ENCODE data around the gene LRPAP1. TPM values are rescaled to one million over a fixed set of nuclear protein-coding genes. Genes with fewer than 3 reads are reported as not detected.
"Not testable (repeated sequence)": the region's sequence is repeated elsewhere in the genome, so short reads cannot be mapped to it uniquely, and the experiment has no call there.

LRPAP1 gene
- polyA plus RNA-seq, 1 donor: 219 TPM

- no CpG with 5 or more reads among the region's 24 CpGs for WGBS (ENCODE audit: insufficient coverage, low lambda C conversion rate)
- H3K27ac ChIP-seq (ENCODE audit: low read length): no peak overlapping the region
- no peak overlapping the region for H3K4me3 ChIP-seq (ENCODE audit: low read length)
- H3K4me1 ChIP-seq (ENCODE audit: control insufficient read depth, insufficient read depth, low read length): no peaks in the 10 kb centered on the region
- H3K27me3 ChIP-seq (ENCODE audit: control insufficient read depth, insufficient read depth, low read length): no peaks in the 10 kb centered on the region
- no peaks in the 10 kb centered on the region for H3K36me3 ChIP-seq (ENCODE audit: control insufficient read depth, insufficient read depth, low read length)
- H3K9me3 ChIP-seq (ENCODE audit: control insufficient read depth, low read depth, low read length): no peaks in the 10 kb centered on the region
- no peak for DNase-seq
Measured at GRCh38 chr4:3563403-3563802, 31.2 kb upstream of the LRPAP1 start.

DNA sequence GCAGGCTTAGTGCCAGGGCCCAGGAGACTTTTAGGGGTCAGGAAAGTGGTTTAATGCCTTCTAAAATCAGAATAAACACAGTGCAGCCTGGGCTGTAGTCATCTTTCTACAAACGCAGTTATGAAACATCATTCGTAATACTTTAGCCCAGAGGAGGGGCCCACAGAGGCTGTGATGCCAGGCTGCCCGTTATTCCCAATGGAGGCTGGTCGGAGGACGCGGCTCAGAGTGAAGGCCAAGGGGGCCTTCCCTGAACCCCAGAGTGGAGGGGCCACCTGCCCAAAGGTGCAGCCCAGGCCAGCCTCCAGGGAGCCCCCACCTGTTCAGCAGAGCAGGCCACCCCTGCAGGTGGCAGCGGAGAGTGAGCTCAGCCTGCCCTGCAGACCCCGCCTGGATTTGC, 29.9 kb upstream of the LRPAP1 start:
- not testable (repeated sequence) for H3K4me1 ChIP-seq (ENCODE audit: control insufficient read depth, insufficient read depth, low read length); H3K9me3 ChIP-seq (ENCODE audit: control insufficient read depth, low read depth, low read length); H3K36me3 ChIP-seq (ENCODE audit: control insufficient read depth, insufficient read depth, low read length); H3K4me3 ChIP-seq (ENCODE audit: low read length); H3K27me3 ChIP-seq (ENCODE audit: control insufficient read depth, insufficient read depth, low read length); H3K27ac ChIP-seq (ENCODE audit: low read length); DNase-seq
- WGBS (ENCODE audit: insufficient coverage, low lambda C conversion rate): no CpG with 5 or more reads among the region's 8 CpGs

DNA sequence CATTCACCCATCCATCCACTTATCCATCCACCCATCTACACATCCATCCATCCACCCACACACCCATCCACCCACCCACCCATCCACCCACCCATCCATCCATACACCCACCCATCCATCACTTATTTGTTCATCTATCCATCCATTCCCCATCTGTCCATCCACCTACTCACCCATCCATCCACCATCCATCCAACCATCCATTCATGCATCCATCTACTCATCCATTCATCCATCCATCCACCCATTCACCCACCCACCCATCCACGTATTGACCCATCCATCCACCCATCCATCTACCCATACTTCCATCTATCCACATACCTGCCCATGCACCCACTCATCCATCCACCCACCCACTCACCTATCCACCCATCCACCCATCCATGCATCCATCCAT, 28.2 kb upstream of the LRPAP1 start:
- WGBS (ENCODE audit: insufficient coverage, low lambda C conversion rate): no CpG with 5 or more reads among the region's 1 CpG
- H3K27me3 ChIP-seq (ENCODE audit: control insufficient read depth, insufficient read depth, low read length); H3K9me3 ChIP-seq (ENCODE audit: control insufficient read depth, low read depth, low read length); DNase-seq; H3K27ac ChIP-seq (ENCODE audit: low read length); H3K36me3 ChIP-seq (ENCODE audit: control insufficient read depth, insufficient read depth, low read length); H3K4me3 ChIP-seq (ENCODE audit: low read length); H3K4me1 ChIP-seq (ENCODE audit: control insufficient read depth, insufficient read depth, low read length): not testable (repeated sequence)

DNA sequence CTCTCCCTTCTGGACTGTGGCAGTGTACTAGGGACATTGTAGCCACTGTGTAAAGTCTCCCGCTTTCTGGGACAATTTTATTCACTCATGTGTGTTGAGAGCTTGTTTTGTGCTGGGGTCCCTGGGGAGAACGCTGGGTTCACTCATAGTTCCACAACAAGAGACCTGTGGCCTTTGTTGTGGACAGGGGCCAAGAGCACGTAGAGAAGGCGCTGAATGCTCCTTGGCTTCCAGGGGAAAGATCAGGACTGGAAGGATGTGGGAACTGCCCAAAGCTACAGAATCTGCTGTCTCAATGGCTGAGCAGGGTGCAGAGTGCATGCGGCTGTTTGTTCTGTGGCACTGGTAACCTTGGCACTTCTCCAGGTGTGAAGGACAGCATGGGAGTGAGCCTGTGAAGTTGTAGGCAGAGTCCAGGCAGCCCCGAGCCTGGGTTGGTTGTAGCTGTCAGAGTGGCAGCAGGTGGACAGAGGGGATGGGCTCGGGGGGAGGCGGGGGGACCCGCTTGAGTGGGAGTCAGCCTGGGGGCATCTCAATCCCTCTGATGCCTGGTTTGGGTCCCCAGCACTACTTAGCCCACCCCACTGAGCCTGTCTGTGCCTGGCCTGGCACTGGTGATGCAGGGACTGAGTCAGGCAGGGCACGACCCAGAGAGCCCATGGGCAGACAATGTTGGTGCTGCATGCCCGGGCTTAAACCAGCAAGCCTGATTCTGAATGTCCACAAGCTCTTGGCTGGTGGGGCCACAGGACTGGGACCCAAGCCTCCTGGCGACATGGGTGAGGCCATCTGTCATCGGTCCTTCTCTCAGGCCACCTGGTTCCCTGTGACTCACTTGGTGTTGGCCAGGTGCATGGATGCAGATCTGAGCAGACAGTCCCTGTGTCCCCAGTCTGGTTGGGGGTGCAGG, 27.4 kb upstream of the LRPAP1 start:
- H3K4me1 ChIP-seq (ENCODE audit: control insufficient read depth, insufficient read depth, low read length); H3K36me3 ChIP-seq (ENCODE audit: control insufficient read depth, insufficient read depth, low read length); H3K27ac ChIP-seq (ENCODE audit: low read length); H3K27me3 ChIP-seq (ENCODE audit: control insufficient read depth, insufficient read depth, low read length); H3K9me3 ChIP-seq (ENCODE audit: control insufficient read depth, low read depth, low read length); DNase-seq; H3K4me3 ChIP-seq (ENCODE audit: low read length): not testable (repeated sequence)
- no CpG with 5 or more reads among the region's 13 CpGs for WGBS (ENCODE audit: insufficient coverage, low lambda C conversion rate)

GRCh38 chr4:3558514-3558836, 26.3 kb upstream of the LRPAP1 start:
- not testable (repeated sequence) for H3K4me3 ChIP-seq (ENCODE audit: low read length); H3K27me3 ChIP-seq (ENCODE audit: control insufficient read depth, insufficient read depth, low read length); DNase-seq; H3K9me3 ChIP-seq (ENCODE audit: control insufficient read depth, low read depth, low read length); H3K4me1 ChIP-seq (ENCODE audit: control insufficient read depth, insufficient read depth, low read length); H3K27ac ChIP-seq (ENCODE audit: low read length); H3K36me3 ChIP-seq (ENCODE audit: control insufficient read depth, insufficient read depth, low read length)
- WGBS (ENCODE audit: insufficient coverage, low lambda C conversion rate): no CpG with 5 or more reads among the region's 7 CpGs

DNA sequence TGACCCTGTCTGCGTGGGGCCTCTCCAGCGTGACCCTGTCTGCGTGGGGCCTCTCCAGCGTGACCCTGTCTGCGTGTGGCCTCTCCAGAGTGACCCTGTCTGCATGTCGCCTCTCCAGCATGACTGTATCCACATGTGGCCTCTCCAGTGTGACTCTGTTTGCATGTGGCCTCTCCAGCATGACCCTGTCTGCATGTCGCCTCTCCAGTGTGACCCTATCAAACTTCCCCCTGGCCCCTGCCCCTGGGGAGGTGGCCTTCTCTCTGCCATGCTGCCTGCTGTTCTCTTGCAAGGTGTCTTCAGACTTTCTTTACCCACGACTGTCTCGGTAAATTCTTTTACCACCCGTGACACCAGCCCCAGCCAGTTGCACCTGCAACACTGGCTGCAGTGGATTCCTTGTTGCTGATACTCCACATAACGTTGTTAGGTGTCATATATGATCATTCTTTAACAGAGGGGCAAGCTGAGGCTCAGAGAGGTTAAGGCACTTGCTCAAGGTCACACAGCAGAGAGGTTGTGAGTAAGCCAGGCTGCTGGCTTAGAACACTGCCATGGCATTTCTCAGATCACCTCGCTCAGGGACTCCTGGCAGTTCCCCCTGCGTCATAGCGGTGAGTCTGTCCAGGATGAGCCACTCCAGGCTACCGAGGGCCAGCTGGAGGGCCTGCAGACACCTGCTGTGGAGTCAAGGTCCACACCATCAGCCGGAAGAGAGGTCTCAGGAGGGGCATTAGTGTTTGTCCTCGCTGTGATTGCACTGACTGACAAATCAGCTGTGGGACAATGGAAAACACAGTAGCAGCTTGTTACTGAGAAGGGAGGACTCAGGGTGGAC, 25.7 kb upstream of the LRPAP1 start:
- H3K4me1 ChIP-seq (ENCODE audit: control insufficient read depth, insufficient read depth, low read length); H3K27ac ChIP-seq (ENCODE audit: low read length); H3K36me3 ChIP-seq (ENCODE audit: control insufficient read depth, insufficient read depth, low read length); H3K4me3 ChIP-seq (ENCODE audit: low read length); H3K9me3 ChIP-seq (ENCODE audit: control insufficient read depth, low read depth, low read length); DNase-seq; H3K27me3 ChIP-seq (ENCODE audit: control insufficient read depth, insufficient read depth, low read length): not testable (repeated sequence)
- no CpG with 5 or more reads among the region's 17 CpGs for WGBS (ENCODE audit: insufficient coverage, low lambda C conversion rate)

- WGBS (ENCODE audit: insufficient coverage, low lambda C conversion rate): no CpG with 5 or more reads among the region's 9 CpGs
- not testable (repeated sequence) for H3K4me1 ChIP-seq (ENCODE audit: control insufficient read depth, insufficient read depth, low read length); H3K27ac ChIP-seq (ENCODE audit: low read length); H3K4me3 ChIP-seq (ENCODE audit: low read length); H3K36me3 ChIP-seq (ENCODE audit: control insufficient read depth, insufficient read depth, low read length); DNase-seq; H3K9me3 ChIP-seq (ENCODE audit: control insufficient read depth, low read depth, low read length); H3K27me3 ChIP-seq (ENCODE audit: control insufficient read depth, insufficient read depth, low read length)
Measured at GRCh38 chr4:3557088-3557492, 24.9 kb upstream of the LRPAP1 start.

- not testable (repeated sequence) for DNase-seq; H3K4me1 ChIP-seq (ENCODE audit: control insufficient read depth, insufficient read depth, low read length); H3K27ac ChIP-seq (ENCODE audit: low read length); H3K36me3 ChIP-seq (ENCODE audit: control insufficient read depth, insufficient read depth, low read length); H3K4me3 ChIP-seq (ENCODE audit: low read length); H3K9me3 ChIP-seq (ENCODE audit: control insufficient read depth, low read depth, low read length); H3K27me3 ChIP-seq (ENCODE audit: control insufficient read depth, insufficient read depth, low read length)
- WGBS (ENCODE audit: insufficient coverage, low lambda C conversion rate): no CpG with 5 or more reads among the region's 17 CpGs
Measured at GRCh38 chr4:3556244-3556867, 24.1 kb upstream of the LRPAP1 start.

DNA sequence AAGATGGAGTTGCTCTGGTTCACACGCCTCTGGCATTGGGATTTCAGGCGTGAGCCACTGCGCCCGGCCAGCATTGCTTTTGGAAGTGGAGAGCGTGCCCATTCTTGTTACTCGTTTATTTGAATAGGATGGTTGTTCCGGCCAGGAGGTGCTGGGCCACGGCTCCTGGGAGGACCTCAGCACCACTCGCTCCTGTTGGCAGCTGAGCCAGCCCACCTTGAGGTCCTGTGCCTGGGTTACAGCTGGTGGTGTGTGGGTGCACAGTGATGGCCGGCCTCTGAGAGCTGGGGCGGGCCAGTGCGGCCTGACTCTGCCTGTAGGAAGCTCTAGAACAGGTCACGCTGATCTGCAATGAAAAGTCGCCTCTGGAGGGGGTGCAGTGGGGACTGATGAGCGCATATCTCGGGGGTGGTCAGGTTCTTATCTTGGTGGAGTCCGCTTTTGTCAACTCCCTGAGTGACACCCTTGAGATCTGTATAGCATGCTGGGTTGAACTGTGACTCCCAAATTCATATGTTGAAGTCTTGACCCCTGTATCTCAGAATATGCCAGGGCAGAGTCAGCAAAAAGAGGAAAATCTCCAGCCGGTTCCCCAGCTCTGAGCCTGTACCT, 23.3 kb upstream of the LRPAP1 start:
- not testable (repeated sequence) for H3K27me3 ChIP-seq (ENCODE audit: control insufficient read depth, insufficient read depth, low read length); H3K36me3 ChIP-seq (ENCODE audit: control insufficient read depth, insufficient read depth, low read length); H3K9me3 ChIP-seq (ENCODE audit: control insufficient read depth, low read depth, low read length); H3K4me3 ChIP-seq (ENCODE audit: low read length); H3K4me1 ChIP-seq (ENCODE audit: control insufficient read depth, insufficient read depth, low read length); DNase-seq; H3K27ac ChIP-seq (ENCODE audit: low read length)
- no CpG with 5 or more reads among the region's 18 CpGs for WGBS (ENCODE audit: insufficient coverage, low lambda C conversion rate)

- WGBS (ENCODE audit: insufficient coverage, low lambda C conversion rate): no CpG with 5 or more reads among the region's 7 CpGs
- not testable (repeated sequence) for H3K4me3 ChIP-seq (ENCODE audit: low read length); DNase-seq; H3K27me3 ChIP-seq (ENCODE audit: control insufficient read depth, insufficient read depth, low read length); H3K36me3 ChIP-seq (ENCODE audit: control insufficient read depth, insufficient read depth, low read length); H3K4me1 ChIP-seq (ENCODE audit: control insufficient read depth, insufficient read depth, low read length); H3K27ac ChIP-seq (ENCODE audit: low read length); H3K9me3 ChIP-seq (ENCODE audit: control insufficient read depth, low read depth, low read length)
Measured at GRCh38 chr4:3551366-3551765, 19.1 kb upstream of the LRPAP1 start.

Measured in large intestine (tissue), 3 donors.